Stimulated activated memory B cell treated with anti-CD40 and anti-IgM and Interleukin-4, amounts not matched to agents 10 μg/mL and 1 μg/mL and 100 μg/mL, for 72 hours (primary cell): Measurements from ENCODE around the gene MRPL1.
A peak's percentile ranks its signal among the peaks of the same experiment; 100 is the strongest.
"Not testable (repeated sequence)": the region's sequence is repeated elsewhere in the genome, so short reads cannot be mapped to it uniquely, and the experiment has no call there.

Experiments
- ATAC-seq: fragments of 150-1000 bp; cut with Tn5 transposase; 2 replicates; pipeline ENCODE4 v1.10.0; 2021
- H3K27ac Mint-ChIP-seq: one replicate; pipeline ENCODE4 v1.8.0; 2022; ENCODE audit warnings: mild to moderate bottlenecking, mixed read lengths
- H3K27me3 Mint-ChIP-seq: one replicate; pipeline ENCODE4 v1.8.0; 2022; ENCODE audit warnings: mixed read lengths
- H3K36me3 Mint-ChIP-seq: one replicate; pipeline ENCODE4 v1.8.0; 2022; ENCODE audit warnings: mixed read lengths
- H3K4me1 Mint-ChIP-seq: one replicate; pipeline ENCODE4 v1.8.0; 2022; ENCODE audit warnings: mixed read lengths
- H3K4me3 Mint-ChIP-seq: one replicate; pipeline ENCODE4 v1.8.0; 2022; ENCODE audit warnings: mild to moderate bottlenecking, moderate library complexity, mixed read lengths
- H3K9me3 Mint-ChIP-seq: one replicate; pipeline ENCODE4 v1.8.0; 2022; ENCODE audit warnings: mixed read lengths

The MRPL1 gene

DNA sequence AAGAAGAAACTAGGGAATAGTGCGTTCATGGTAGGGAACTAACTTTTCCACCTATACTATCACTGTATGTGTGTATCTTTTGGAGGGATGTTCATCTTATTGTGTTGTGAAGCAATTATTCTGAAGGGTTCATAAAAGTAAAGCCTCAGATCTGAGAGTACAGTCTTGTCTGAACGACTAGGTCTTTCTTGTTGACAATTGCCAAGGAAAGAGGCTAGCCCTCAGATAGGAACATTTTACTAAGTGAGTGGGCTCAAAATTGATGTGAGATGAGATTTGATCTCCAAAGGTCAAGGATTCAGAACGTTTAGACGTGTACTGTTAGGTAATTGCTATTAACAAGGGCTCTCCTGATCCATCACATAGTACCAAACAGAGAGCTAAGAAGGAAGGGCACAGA lies 28.2 kb upstream of the MRPL1 start:
- Mint-ChIP-seq H3K9me3 (no peaks in the 10 kb centered on the region), H3K4me3 (no peak overlapping the region), H3K27me3 (no peaks in the 10 kb centered on the region), H3K27ac (no peak overlapping the region), H3K36me3 (no peaks in the 10 kb centered on the region), H3K4me1 (no peaks in the 10 kb centered on the region)
- no peak for ATAC-seq

DNA sequence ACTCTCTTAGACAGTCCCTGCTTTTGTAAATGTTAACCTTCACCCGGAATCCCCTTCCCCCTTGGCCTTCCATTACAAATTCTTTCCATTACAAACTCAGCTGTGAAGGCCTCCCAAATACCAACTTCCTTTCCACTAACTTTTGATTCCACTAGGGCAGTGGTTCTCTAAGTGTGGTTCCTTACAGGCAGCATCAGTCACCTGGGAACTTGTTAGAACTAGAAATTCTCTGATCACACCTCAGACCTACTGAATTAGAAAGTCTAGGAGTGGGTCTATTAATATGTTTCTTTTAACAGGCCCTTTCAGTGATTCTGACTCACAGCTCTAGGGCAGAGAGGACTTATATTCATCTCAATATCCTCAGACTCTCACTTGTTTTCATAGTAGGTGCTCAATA lies 19.0 kb upstream of the MRPL1 start:
- Mint-ChIP-seq H3K4me3 (no peak overlapping the region), H3K27ac (peak overlapping the region; percentile 39)
- no peak for ATAC-seq

DNA sequence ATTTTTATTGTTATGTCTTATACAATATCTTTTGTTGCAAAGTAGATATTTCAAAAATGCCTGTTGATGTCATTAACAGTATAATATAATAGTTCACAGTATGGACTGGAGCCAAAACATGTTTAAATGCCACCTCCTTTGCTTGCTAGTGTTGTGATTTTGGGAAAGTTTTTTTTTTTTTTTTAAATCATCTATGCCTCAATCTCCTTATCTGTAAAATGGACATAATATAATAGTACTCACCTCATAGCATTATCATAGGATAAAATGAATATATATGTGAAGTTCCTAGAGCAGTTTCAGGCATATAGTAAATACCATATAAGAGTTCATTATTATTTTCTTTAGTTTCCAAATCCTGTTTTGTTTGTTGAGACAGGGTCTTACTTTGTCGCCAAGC lies 18.3 kb upstream of the MRPL1 start:
- H3K4me3 Mint-ChIP-seq = no peak overlapping the region

More for the DNA sequence above, 19.0 kb upstream of the MRPL1 start:
- no peaks in the 10 kb centered on the region for H3K36me3 Mint-ChIP-seq
- no peaks in the 10 kb centered on the region for H3K9me3 Mint-ChIP-seq
- H3K4me1 Mint-ChIP-seq = peaks cover 10% of the 10 kb centered on the region
- H3K27me3 Mint-ChIP-seq = no peaks in the 10 kb centered on the region

DNA sequence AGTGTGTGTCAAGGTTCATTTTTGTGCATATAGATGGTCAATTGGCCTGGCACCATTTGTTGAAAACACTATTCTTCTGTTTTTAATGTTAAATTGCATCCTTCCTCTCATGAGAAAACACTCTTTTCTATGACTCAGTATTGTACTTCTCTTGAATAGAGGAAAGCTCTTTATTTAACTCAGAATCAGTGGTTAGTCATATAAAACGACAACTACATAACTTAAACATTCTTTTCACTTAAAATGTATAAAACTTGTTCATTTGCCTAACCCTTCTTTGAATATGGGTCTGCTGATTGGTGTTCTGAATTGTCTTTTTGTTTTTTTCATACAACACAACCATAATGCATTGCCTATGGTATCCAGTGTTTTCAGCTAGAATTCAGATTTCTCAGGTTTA lies 17.2 kb upstream of the MRPL1 start:
- Mint-ChIP-seq H3K27ac (no peak overlapping the region), H3K9me3 (no peaks in the 10 kb centered on the region)

More for the DNA sequence above, 18.3 kb upstream of the MRPL1 start:
- H3K27ac Mint-ChIP-seq = peak overlapping the region; percentile 39
- no peaks in the 10 kb centered on the region for H3K36me3 Mint-ChIP-seq
- no peak for ATAC-seq
- no peaks in the 10 kb centered on the region for H3K27me3 Mint-ChIP-seq
- no peaks in the 10 kb centered on the region for H3K9me3 Mint-ChIP-seq
- H3K4me1 Mint-ChIP-seq = peaks cover 10% of the 10 kb centered on the region

DNA sequence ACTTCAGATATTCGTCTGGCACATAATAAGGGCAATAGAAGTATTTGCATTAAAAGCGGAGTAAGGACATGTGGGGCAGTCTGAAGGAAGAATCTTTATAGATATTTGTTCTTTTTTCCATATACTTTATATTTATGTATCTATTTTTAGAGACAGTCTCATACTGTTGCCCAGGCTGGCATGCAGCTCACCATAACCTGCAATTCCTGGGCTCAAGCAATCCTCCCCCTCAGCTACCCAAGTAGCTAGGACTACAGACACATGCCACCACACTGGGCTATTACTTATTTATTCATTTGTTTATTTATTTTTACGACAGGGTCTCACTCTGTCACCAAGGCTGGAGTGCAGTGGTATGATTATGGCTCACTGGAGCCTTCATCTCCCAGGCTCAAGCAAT lies 16.7 kb upstream of the MRPL1 start:
- Mint-ChIP-seq H3K27ac (no peak overlapping the region), H3K4me1 (peaks cover 10% of the 10 kb centered on the region), H3K36me3 (no peaks in the 10 kb centered on the region), H3K4me3 (no peak overlapping the region), H3K9me3 (no peaks in the 10 kb centered on the region), H3K27me3 (no peaks in the 10 kb centered on the region)
- no peak for ATAC-seq

More for the DNA sequence above, 17.2 kb upstream of the MRPL1 start:
- Mint-ChIP-seq H3K4me1 (peaks cover 10% of the 10 kb centered on the region), H3K27me3 (no peaks in the 10 kb centered on the region), H3K36me3 (no peaks in the 10 kb centered on the region), H3K4me3 (no peak overlapping the region)
- no peak for ATAC-seq

DNA sequence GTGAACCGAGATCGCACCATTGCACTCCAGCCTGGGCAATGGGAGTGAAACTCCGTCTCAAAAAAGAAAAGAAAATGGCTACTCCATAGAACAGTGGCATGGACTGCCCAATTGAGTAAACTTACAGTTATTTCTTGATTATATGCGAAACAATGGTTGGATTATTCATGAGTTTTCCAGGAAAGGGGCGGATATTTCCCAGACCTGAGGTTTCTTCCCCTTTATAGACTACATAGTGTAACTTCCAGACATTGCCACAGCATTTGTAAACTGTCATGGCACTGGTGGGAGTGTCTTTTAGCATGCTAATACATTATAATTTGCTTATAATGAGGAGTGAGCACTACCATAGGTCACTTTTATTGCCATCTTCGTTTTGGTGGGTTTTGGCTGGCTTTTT lies 14.1 kb upstream of the MRPL1 start:
- H3K9me3 Mint-ChIP-seq = no peaks in the 10 kb centered on the region
- no peak for ATAC-seq
- no peaks in the 10 kb centered on the region for H3K27me3 Mint-ChIP-seq
- no peak overlapping the region for H3K27ac Mint-ChIP-seq
- H3K4me3 Mint-ChIP-seq = no peak overlapping the region
- H3K36me3 Mint-ChIP-seq = no peaks in the 10 kb centered on the region
- peaks cover 22% of the 10 kb centered on the region for H3K4me1 Mint-ChIP-seq

DNA sequence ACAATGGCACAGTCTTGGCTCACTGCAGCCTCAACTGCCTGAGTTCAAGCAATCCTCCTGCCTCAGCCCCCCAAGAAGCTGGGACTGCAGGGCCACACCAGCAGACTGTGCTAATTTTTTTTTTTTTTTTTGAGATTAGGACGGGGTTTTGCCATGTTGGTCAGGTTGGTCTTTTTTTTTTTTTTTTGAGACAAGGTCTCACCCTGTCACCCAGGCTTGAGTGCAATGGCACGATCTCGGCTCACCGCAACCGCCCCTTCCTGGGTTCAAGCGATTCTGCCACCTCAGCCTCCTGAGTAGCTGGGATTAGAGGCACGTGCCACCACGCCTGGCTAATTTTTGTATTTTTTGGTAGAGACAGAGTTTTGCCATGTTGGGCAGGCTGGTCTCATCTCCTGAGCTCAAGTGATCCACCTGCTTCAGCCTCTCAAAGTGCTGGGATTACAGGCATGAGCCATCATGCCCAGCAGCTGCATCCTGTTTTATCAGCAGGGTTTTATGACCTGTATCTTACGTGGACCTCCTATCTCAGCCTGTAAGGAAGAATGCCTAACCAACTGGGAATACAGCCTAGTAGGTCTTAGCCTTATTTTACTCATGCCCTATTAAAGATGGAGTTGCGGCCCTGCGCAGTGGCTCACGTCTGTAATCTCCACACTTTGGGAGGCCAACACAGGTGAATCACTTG lies 13.2 kb upstream of the MRPL1 start:
- Mint-ChIP-seq H3K36me3 (no peaks in the 10 kb centered on the region), H3K27ac (no peak overlapping the region), H3K4me1 (peaks cover 25% of the 10 kb centered on the region), H3K9me3 (no peaks in the 10 kb centered on the region), H3K4me3 (no peak overlapping the region), H3K27me3 (no peaks in the 10 kb centered on the region)
- ATAC-seq = no peak

DNA sequence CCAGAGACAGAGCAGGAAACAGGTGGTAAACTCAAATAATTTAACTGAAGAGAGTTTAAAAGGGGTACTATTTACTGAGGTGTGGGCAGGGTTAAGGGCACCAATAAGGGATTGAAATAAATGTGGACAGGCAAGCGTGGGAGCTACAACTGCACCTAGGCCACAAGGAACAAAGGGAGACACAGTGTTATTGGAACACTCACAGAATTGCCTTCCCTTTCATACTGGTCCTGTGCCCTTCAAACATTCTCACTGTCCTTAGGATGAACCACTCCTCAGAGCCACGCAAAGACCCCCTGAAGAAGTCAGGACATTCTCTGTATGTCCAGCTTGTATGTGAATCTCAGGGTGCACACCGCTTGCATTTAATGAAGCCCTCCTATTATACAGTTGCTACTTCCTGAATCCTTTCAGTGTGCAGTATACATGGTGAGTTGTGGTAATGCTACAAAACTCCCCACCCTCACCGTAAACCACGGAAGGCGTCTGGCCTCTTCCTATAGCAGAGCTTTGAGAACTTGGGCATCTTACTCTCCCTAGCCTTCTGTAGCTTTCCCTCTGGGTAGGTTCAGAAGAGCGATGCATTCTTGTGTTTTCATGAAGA lies 9.6 kb upstream of the MRPL1 start:
- no peaks in the 10 kb centered on the region for H3K27me3 Mint-ChIP-seq
- H3K9me3 Mint-ChIP-seq = no peaks in the 10 kb centered on the region

DNA sequence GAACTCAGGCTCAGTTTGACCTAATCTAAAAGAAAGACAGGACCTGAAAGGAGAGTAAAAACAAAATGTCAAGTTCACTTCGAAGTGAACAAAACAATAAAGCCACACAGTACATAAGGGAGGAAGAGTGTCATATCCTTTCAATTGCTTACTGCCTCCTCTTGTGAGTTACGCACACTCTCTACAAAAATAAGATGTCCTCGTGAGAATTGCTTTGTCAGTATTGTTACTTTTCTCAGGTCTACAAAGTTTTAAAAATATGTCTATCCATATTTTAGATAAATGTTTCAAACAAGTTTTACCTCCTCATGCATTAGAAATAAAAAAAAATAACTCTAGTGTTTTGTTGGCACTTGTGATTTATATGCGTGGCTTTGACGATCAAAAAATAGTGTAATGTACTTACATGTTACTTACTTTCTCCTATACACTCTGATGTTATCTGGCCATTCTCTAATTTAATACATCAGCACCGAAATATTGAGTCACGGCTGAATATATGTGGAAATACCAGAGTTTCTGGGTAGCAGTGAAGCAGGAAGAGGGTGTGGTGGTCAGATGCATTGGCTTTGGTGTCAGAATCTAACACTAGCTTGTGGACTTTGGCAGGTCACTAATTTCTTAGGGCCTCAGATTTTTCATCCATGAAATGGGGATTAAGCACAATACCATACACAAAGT lies 8.1 kb upstream of the MRPL1 start:
- no peaks in the 10 kb centered on the region for H3K36me3 Mint-ChIP-seq
- ATAC-seq = no peak
- peak overlapping the region; percentile 33 for H3K4me3 Mint-ChIP-seq
- H3K9me3 Mint-ChIP-seq = no peaks in the 10 kb centered on the region
- no peaks in the 10 kb centered on the region for H3K27me3 Mint-ChIP-seq
- peak overlapping the region; percentile 84 for H3K27ac Mint-ChIP-seq
- H3K4me1 Mint-ChIP-seq = peaks cover 51% of the 10 kb centered on the region

More for the DNA sequence above, 9.6 kb upstream of the MRPL1 start:
- Mint-ChIP-seq H3K27ac (peak overlapping the region; percentile 84), H3K4me1 (peaks cover 46% of the 10 kb centered on the region), H3K36me3 (no peaks in the 10 kb centered on the region), H3K4me3 (peak overlapping the region; percentile 59)
- ATAC-seq = peak; percentile 98

DNA sequence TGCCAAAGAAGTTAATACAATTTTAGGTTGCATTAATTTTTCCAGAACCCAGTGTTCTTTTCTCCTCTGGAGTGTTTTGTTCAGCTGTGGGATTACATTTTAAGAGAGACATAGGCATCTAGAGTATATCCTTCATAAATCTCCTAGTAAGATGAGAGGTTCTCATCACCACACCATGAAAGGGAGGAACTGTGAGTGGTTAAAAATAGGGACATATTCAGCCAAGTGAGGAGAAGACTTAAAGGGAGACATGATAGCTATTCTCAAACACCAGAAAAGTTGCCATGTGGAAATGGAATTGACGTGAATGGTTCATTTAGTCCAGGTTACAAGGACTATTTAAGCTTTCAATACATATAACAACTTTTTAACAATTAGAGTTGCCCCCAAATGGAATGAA lies 6.5 kb upstream of the MRPL1 start:
- no peaks in the 10 kb centered on the region for H3K36me3 Mint-ChIP-seq
- H3K27ac Mint-ChIP-seq = peak overlapping the region; percentile 57
- peaks cover 55% of the 10 kb centered on the region for H3K4me1 Mint-ChIP-seq
- no peak overlapping the region for H3K4me3 Mint-ChIP-seq
- no peak for ATAC-seq
- H3K27me3 Mint-ChIP-seq = no peaks in the 10 kb centered on the region
- no peaks in the 10 kb centered on the region for H3K9me3 Mint-ChIP-seq

DNA sequence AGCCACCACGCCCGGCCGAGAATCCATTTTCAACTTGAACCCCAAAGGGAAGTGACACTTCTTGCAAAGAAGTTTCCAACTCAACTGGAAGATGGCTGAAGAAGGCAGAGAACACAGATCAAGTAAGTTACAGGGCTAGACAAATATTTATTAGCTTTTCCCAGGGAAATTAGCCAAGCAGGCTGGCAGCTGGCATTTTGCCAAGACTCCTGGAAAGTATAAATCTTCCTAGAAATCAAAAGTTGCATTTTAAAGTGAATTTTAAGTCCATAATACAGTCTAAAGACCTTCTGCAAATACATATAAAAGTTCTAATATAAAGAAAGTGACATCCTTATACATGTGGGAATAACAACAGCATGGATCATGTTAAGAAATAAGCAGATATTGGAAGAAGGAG lies 3.4 kb upstream of the MRPL1 start:
- ATAC-seq = no peak
- peaks cover 55% of the 10 kb centered on the region for H3K4me1 Mint-ChIP-seq
- H3K4me3 Mint-ChIP-seq = no peak overlapping the region
- no peaks in the 10 kb centered on the region for H3K27me3 Mint-ChIP-seq
- no peaks in the 10 kb centered on the region for H3K9me3 Mint-ChIP-seq
- H3K36me3 Mint-ChIP-seq = no peaks in the 10 kb centered on the region
- no peak overlapping the region for H3K27ac Mint-ChIP-seq

DNA sequence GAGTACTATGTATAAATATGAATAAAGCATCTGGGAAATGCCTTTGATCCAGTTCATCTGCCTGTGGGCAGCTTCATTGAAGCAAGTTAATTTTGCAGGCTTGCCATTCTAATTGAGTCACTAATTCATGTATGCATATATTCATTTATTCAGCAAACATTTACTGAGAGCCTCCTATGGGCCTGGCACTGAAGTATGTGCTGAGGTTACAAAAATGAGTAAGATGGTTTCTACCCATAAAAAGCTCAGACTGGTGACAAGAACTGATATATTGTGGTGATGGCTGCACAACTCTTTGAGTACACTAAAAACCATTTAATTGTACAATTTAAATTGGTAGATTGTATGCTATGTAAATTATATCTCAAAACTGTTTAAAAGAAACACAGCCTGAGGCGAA lies 1.1 kb upstream of the MRPL1 start:
- Mint-ChIP-seq H3K4me3 (peak overlapping the region; percentile 90), H3K27ac (peak overlapping the region; percentile 94), H3K27me3 (no peaks in the 10 kb centered on the region), H3K4me1 (peaks cover 55% of the 10 kb centered on the region), H3K9me3 (no peaks in the 10 kb centered on the region), H3K36me3 (peaks cover 10% of the 10 kb centered on the region)
- no peak for ATAC-seq

DNA sequence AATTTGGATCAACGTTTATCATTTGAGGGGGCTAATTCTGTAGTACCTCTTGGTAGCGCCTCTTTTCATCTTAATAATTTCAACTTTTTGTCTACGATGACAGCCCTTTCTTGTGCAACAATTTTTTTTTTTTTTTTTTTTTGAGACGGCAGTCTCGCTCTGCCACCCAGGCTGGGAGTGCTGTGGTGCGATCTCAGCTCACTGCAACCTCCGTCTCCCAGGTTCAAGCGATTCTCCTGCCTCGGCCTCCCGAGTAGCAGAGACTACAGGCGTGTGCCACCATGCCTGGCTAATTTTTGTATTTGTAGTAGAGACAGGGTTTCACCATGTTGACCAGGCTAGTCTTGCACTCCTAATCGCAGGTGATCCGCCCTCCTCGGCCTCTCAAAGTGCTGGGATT lies 711 bp downstream of the MRPL1 start:
- peak; percentile 2 for ATAC-seq
- H3K27me3 Mint-ChIP-seq, H3K9me3 Mint-ChIP-seq: not testable (repeated sequence)
- peak overlapping the region; percentile 90 for H3K4me3 Mint-ChIP-seq
- peak overlapping the region; percentile 94 for H3K27ac Mint-ChIP-seq
- H3K36me3 Mint-ChIP-seq = peaks cover 27% of the 10 kb centered on the region
- H3K4me1 Mint-ChIP-seq = peaks cover 56% of the 10 kb centered on the region

DNA sequence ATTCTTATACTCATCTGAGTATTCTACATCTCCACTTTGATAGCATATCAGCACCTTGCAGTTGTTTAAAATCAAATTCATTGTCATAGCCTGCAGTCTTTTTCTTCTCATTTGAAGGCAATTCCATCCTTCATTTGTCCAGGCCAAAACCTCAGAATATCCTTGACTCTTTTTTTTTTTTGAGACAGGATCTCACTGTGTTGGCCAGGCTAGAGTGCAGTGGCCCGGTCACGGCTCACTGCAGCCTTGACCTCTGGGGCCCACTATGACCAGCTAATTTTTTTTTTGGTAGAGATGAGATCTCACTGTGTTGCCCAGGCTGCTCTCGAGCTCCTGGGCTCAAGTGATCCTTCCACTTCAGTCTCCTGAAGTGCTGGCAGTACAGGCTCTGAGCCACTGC lies 2.6 kb downstream of the MRPL1 start:
- H3K27me3 Mint-ChIP-seq = no peaks in the 10 kb centered on the region
- H3K27ac Mint-ChIP-seq = no peak overlapping the region
- ATAC-seq = no peak
- H3K9me3 Mint-ChIP-seq = no peaks in the 10 kb centered on the region
- peaks cover 38% of the 10 kb centered on the region for H3K36me3 Mint-ChIP-seq
- peaks cover 67% of the 10 kb centered on the region for H3K4me1 Mint-ChIP-seq
- H3K4me3 Mint-ChIP-seq = no peak overlapping the region

DNA sequence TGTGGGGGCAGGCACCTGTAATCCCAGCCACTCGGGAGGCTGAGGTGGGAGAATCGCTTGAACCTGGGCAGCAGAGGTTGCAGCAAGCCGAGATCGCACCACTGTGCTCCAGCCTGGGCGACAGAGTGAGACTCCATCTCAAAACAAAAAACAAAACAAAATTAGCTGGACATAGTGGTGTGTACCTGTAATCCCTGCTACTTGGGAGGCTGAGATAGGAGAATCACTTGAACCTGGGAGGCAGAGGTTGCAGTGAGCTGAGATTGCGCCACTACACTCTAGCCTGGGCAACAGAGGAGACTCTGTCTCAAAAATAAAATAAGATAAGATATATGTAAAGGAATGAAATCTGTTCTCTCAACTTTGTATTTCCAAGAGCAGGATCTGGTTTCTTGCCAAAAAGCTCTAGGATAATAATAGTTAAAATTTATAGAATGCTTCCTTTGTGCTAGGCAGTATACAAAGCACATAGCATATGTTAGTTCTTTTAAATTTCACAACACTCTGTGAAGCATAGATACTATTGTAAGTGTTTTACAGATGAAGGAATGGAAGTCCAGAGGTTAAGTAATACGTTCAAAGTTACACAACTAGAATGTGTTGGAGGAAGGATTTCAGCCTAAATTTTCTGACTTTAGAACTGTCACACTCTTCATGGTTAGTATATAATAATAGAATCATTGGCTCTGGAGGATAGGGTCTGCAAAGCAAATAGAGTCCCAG lies 10.3 kb downstream of the MRPL1 start:
- Mint-ChIP-seq H3K36me3 (peaks cover 48% of the 10 kb centered on the region), H3K4me3 (no peak overlapping the region), H3K9me3 (no peaks in the 10 kb centered on the region), H3K4me1 (peaks cover 18% of the 10 kb centered on the region), H3K27ac (no peak overlapping the region), H3K27me3 (no peaks in the 10 kb centered on the region)
- ATAC-seq = no peak
